HG02759 (cell line): Measurements from ENCODE around the gene FMO2.

Experiments
- ATAC-seq: cut with Tn5 transposase; IDR thresholded peaks from one replicate; pipeline ENCODE4 v1.9.1; 2021; ENCODE audit warnings: mild to moderate bottlenecking, moderate library complexity; ENCODE audit not compliant: unreplicated experiment

FMO2 gene, protein sequence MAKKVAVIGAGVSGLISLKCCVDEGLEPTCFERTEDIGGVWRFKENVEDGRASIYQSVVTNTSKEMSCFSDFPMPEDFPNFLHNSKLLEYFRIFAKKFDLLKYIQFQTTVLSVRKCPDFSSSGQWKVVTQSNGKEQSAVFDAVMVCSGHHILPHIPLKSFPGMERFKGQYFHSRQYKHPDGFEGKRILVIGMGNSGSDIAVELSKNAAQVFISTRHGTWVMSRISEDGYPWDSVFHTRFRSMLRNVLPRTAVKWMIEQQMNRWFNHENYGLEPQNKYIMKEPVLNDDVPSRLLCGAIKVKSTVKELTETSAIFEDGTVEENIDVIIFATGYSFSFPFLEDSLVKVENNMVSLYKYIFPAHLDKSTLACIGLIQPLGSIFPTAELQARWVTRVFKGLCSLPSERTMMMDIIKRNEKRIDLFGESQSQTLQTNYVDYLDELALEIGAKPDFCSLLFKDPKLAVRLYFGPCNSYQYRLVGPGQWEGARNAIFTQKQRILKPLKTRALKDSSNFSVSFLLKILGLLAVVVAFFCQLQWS

GRCh38 chr1:171185091-171185490, at the start of gene FMO2:
TSS of gene FMO2 (plus strand) at chr1:171185300. CDS start at chr1:171185714, 414 bp downstream.
- no peak for ATAC-seq

- no peak for ATAC-seq
Measured at GRCh38 chr1:171137580-171137979, 47.5 kb upstream of the FMO2 start.

- ATAC-seq, result no peak
Measured at GRCh38 chr1:171138980-171139379, 46.1 kb upstream of the FMO2 start.

DNA sequence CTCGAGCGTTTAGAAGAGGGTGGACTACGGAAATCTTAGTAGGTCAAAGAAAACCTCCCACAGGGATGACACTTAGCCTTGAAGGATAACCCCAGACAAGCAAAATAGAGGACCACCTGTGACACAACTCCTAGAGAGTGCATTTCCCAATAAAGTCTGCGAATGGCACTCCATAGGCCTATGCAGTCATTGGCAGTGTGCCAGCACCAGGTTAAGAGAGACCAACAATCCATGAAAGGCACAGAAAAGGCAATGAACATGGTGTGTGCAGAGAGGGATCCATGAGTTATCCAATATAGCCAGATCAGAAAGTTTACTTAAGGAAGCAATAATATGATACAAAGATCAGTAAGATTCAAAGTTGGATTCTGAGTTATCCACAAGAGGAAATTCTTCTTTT, 45.2 kb upstream of the FMO2 start:
- ATAC-seq, result no peak

DNA sequence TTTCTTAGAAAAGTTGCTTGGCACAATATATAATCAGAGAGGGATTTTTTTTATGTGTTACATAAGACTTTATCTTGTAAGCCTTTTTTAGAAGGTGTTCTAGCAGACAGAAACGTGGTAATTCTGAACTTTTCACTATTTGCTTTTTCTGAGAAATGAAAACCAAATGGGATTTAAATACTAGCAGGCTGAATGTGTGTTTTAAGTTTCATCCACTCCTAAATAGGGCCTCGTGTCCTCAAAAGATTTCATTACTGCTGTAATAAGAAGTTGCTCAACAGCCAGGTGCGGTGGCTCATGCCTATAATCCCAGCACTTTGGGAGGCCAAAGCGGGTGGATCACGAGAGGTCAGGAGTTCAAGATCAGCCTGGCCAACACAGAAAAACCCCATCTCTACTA, 44.7 kb upstream of the FMO2 start:
- no peak for ATAC-seq

DNA sequence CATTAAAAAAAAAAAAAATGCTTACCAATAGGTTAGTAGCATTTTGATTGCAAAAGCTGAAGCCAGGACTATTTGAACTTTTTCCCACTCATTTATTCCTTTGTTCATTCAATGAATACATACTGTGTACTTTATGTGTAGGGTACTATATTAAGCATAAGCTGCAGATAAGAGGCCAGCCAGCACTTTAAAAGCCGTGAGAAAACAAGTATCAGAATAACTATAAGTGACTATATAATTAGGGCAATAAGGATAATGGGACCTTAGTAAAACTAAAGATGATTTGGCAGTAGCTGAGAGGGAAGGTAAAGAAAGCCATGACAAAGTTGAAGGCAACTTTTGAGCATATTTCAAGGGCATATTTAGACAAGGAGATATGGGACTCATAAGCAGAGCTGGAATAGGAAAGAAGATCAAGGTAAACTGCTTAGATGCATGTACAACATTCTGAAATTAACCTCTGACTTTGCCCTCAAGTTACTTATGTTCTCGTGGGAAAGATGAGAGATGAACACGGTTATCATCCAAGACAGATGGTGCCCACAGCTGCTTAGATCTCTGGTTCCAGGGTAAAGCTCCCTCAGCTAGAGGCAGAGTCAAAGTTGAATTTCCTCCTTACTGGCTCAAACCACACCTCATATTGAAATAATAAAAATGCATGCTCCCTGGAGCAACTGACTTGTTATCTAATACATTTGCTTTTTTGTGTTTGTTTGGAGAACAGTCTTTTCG, 44.0 kb upstream of the FMO2 start:
- ATAC-seq, result no peak

DNA sequence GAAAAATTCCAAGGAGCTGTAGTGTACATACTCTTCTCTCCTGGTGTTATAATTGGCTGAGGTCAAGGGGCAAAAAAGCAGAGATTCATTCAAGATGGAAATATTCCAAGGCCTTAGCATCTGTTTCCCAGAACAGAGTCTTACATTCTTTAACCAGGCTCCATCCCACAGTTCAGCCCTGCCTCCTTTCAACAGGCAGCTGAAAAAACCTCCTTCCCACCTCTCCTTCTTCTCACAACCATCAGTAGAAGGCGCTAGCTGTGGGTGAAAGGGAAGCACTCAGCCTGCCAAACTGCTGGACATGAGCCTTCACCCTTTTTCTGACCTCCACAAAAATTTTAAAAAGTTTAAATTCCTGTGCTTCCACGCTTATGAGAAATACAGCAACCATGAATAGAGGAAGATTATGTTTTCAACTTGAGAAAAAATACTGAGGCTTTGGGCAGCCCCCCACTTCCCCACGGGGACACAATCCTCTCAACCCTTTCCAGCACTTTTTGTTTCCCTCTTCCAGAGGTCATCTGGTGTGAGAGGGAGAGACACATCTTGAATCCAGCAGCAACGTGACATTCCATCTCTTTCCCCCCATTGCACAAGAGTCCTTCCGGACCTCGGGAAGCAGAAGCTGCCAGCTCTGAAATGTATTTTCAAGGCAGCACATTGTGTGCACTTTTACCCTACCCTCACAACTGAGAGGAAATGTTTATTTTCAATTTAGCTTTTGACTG, 43.2 kb upstream of the FMO2 start:
- ATAC-seq, result no peak

GRCh38 chr1:171142416-171143385, 42.4 kb upstream of the FMO2 start:
- ATAC-seq, result no peak

DNA sequence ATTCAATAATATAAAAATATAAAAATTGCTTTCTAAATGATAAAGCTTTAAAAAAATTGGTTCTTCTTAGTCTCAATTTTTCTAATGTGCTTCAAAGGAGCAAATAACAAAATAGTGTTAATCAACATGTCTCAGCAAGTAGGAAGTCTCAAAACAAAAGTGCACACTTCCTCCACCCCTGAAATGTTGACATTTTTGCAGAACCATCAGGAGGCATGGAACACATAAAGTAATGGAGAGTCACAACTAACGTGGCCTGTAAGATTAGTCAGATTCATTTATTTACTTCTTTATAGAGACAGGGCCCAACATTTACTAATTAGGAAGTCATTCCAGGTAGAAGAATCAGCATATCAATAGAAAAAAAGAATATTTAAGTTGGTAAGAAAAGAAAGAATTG, 34.9 kb upstream of the FMO2 start:
- no peak for ATAC-seq

DNA sequence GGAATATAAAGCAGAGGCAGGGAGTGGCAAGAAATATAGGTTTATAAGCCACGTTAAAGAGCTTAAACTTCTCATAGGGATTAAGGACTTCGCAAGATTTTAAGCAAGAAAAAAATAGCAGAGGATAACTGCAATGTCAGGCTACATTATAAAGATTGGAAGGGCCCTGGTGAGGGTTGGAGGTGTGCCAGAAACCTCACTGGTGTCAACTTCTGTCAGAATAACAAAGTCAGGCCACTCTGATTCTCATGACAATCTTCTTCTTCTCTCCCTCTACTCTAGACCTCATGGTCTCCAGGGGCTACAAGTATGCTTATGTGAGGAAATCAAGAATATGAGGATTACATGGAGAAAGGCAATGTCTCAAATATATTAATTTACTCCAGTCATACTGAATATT, 32.6 kb upstream of the FMO2 start:
- no peak for ATAC-seq

- ATAC-seq, result no peak
Measured at GRCh38 chr1:171155484-171155883, 29.6 kb upstream of the FMO2 start.

- no peak for ATAC-seq
Measured at GRCh38 chr1:171158096-171158495, 27.0 kb upstream of the FMO2 start.

DNA sequence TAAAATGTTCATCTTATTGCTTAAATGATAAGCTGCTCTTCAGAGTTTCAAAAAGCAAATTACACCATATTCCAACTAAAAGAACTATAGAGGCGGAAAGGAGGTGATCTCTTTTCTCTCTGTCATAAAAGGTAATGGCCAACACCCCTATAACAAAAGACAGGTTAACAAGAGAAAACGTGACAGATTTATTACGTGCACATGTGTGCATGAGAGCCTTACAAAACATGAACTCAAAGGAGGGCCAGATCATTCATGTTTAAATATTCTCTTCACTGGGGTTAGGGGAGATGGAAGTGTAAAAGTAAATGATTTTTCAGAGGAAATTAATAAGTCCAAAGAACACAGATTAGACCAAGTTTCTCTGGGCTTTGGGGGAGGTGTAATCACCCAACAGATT, 26.5 kb upstream of the FMO2 start:
- no peak for ATAC-seq

DNA sequence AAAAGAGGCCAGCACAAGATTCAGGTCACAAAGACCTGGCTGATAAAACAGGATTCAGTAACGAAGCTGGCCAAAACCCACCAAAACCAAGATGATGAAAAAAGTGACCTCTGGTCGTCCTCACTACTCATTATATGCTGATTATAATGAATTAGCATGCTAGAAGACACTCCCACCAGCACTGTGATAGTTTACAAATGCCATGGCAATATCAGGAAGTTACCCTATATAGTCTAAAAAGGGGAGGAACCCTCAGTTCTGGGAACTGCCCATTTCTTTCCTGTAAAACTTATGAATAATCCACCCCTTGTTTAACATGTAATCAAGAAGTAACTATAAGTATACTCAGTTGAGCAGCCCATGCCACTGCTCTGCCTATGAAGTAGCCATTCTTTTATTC, 26.0 kb upstream of the FMO2 start:
- no peak for ATAC-seq

DNA sequence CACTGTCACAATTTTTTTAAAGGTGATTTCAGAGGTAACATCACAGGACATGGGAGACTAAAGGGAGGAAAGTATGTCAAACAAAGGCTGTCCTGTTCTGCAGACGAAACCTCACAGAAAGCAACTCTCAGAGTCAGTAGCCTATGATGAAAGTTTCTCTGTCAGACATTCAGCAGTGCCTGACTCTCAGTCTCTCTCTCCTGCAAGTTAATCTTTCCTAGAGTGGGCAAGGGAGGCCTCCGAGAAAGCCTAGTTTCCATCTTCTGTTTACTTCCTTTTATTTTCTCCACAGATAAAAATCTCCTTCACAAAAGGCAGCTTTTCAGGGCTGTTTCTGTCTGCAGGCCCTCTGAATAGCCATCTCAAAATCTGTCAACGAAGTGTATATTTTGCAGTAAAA, 24.9 kb upstream of the FMO2 start:
- ATAC-seq, result no peak

- no peak for ATAC-seq
Measured at GRCh38 chr1:171160639-171161354, 24.3 kb upstream of the FMO2 start.

DNA sequence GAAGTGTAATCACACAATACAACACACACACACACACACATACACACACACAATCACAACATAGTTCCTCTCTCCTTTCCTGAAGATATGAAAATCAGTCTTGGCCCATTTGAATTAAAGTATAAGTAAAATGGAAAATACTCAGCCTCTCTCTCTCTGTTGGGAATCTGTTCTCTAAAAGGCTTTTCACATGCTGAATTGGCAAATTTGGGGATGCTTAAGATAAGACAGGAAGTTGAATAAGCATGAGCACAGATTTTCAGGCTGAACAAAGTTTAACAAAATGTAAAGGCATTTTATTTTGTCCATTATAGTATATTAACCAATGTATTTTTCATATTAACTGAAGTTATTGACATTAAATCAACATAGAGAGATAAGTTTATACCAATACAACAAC, 23.7 kb upstream of the FMO2 start:
- no peak for ATAC-seq

DNA sequence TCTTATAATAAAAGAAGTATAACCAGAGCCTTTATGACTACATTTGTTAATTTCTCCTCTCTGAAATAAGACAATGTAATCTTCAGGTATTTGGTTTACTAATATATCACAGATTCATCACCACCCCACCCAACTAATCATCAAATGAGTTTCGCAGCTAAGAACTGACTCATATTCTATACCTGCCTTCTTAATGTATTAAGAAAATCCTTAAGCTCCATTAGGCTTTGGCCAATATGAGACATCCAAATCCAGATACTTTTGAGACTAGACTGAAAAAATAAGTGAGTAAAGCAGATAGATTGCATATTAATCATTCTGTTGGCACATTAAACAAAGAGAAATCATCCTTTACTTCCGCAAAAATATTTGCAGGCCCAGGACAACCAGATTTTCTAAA, 18.7 kb upstream of the FMO2 start:
- ATAC-seq, result no peak

- no peak for ATAC-seq
Measured at GRCh38 chr1:171167785-171168184, 17.3 kb upstream of the FMO2 start.

- ATAC-seq, result no peak
Measured at GRCh38 chr1:171172471-171172870, 12.6 kb upstream of the FMO2 start.
